GM18517 (cell line): Measurements from ENCODE around the gene MOBP.

Experiments
- ATAC-seq: cut with Tn5 transposase; IDR thresholded peaks from one replicate; pipeline ENCODE4 v1.9.1; 2021; ENCODE audit warnings: mild to moderate bottlenecking, moderate library complexity; ENCODE audit not compliant: unreplicated experiment

The MOBP gene

GRCh38 chr3:39491733-39492350 lies 24.4 kb downstream of the MOBP start:
- no peak for ATAC-seq

- no peak for ATAC-seq
These were observed 27.3 kb downstream of the MOBP start for GRCh38 chr3:39494781-39495180.

GRCh38 chr3:39497753-39498152 lies 30.3 kb downstream of the MOBP start:
- no peak for ATAC-seq

- no peak for ATAC-seq
These were observed 32.3 kb downstream of the MOBP start for GRCh38 chr3:39499651-39500273.

GRCh38 chr3:39501059-39501458 lies 33.6 kb downstream of the MOBP start:
- ATAC-seq = no peak

- no peak for ATAC-seq
These were observed 34.7 kb downstream of the MOBP start for GRCh38 chr3:39501968-39502837.

- no peak for ATAC-seq
These were observed 35.3 kb downstream of the MOBP start for GRCh38 chr3:39502838-39503145.

GRCh38 chr3:39505866-39506742 lies 38.6 kb downstream of the MOBP start:
- ATAC-seq = no peak

GRCh38 chr3:39506863-39507262 lies 39.4 kb downstream of the MOBP start:
- ATAC-seq = no peak

- no peak for ATAC-seq
These were observed 46.4 kb downstream of the MOBP start for GRCh38 chr3:39513791-39514369.

- no peak for ATAC-seq
These were observed 48.4 kb downstream of the MOBP start for GRCh38 chr3:39515681-39516441.

- ATAC-seq = no peak
These were observed 51.6 kb downstream of the MOBP start for GRCh38 chr3:39519103-39519502.

GRCh38 chr3:39519554-39520288 lies 52.2 kb downstream of the MOBP start:
- ATAC-seq = no peak

GRCh38 chr3:39521456-39521855 lies 54.0 kb downstream of the MOBP start:
- no peak for ATAC-seq

- ATAC-seq = no peak
These were observed 56.6 kb downstream of the MOBP start for GRCh38 chr3:39524107-39524506.

GRCh38 chr3:39528844-39529243 lies 61.4 kb downstream of the MOBP start:
- no peak for ATAC-seq

- ATAC-seq = no peak
These were observed 62.1 kb downstream of the MOBP start for GRCh38 chr3:39529577-39529976.

- no peak for ATAC-seq
These were observed 63.6 kb downstream of the MOBP start for GRCh38 chr3:39531066-39531465.

GRCh38 chr3:39531665-39532064 lies 64.2 kb downstream of the MOBP start:
- ATAC-seq = no peak
